Measurements from ENCODE around the gene LRRC25.

- no peak for TF ChIP-seq POLR2A (IDR thresholded peaks at IDR 0.05)
- no peak for TF ChIP-seq CTCF (IDR thresholded peaks at IDR 0.05)
Measured at GRCh38 chr19:18373407-18373891, 24.0 kb downstream of the LRRC25 start.
